ENCODE data around the gene METTL25. TPM values are rescaled to one million over a fixed set of nuclear protein-coding genes. Genes with fewer than 3 reads are reported as not detected.

METTL25 gene
- total and polyA plus RNA-seq, 10 of the 15 experiments (the other 5 are each of a cell fraction or from before 2014, with no cell fraction given), result 5.6 to 11.3 (median 8.0) TPM

DNA sequence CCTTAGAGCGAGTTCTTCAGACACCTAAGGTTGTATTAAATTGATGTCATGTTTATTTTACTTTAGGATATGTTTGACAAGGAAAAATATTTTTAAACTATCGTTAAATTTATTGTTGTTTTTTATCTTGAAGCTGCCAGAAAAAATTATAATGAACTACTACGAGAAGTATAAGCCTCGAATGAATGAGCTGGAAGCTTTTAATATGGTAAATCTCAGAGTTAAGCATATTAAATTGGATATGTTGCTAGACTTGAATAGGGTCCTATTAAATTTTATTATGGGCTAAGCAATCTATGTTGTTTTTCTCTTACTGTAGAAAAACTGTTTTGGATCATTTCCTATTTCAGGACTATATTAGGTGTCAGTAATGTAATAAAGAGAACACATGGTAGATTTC, 118.2 kb downstream of the METTL25 start:
- no peak for ATAC-seq
- Histone ChIP-seq H3K36me3 (ENCODE audit: control insufficient read depth in 2 of 2, insufficient read depth in 2 of 2, low read length in 1 of 2) (no peaks in the 10 kb centered on the region; a peak in 1 of 4 replicates), H3K79me2 (ENCODE audit: control insufficient read depth, insufficient read depth, low read length) (no peaks in the 10 kb centered on the region), H3K4me1 (ENCODE audit: control insufficient read depth, insufficient read depth, low read length) (no peaks in the 10 kb centered on the region), H3K9me3 (replicated peaks; ENCODE audit: control insufficient read depth, insufficient read depth, low read length) (peaks cover 2% of the 10 kb centered on the region; the same call in 1 of the 3 replicates), H3K27ac (ENCODE audit: control insufficient read depth, insufficient read depth) (no peak overlapping the region), H4K20me1 (ENCODE audit: control insufficient read depth, insufficient read depth) (no peaks in the 10 kb centered on the region), H3K27me3 (replicated peaks in 1 of 2; ENCODE audit: control insufficient read depth in 2 of 2, insufficient read depth in 2 of 2, low read length in 1 of 2) (no peaks in the 10 kb centered on the region), H3K9ac (ENCODE audit: control insufficient read depth, insufficient read depth, low read length) (no peak overlapping the region), H3K4me2 (ENCODE audit: control insufficient read depth, insufficient read depth) (no peak overlapping the region), H2AFZ (ENCODE audit: control insufficient read depth, low read depth, low read length) (no peak overlapping the region), H3K4me3 (no peak overlapping the region)
- BruUV-seq (replicated peaks), result no TSS peak
- in situ Hi-C loops (cut with MboI), result no loop called here
- ChIA-PET RAD21 (ENCODE audit: unreplicated experiment) (no interaction called here), SMC1A (ENCODE audit: uncharacterized antibody, unreplicated experiment) (interaction anchor here (0.5 to 1.5 kb wide), 2 partner anchors 25 to 798 kb away, joined by 3 to 5 read pairs; no protein-coding TSS in a partner anchor), POLR2A (no interaction called here), CTCF (interaction anchor here (1.0 kb wide), 1 partner anchor 119 kb away, joined by 3 read pairs; the partner anchor contains the start of genes CCDC59 and METTL25)
- intact Hi-C loops (cut with micrococcal nuclease; ENCODE audit: unreplicated experiment), result no loop called here
- DNase-seq (ENCODE audit: low read depth, low spot score), result no peak
- no peak for FAIRE-seq
- 99% methylated on average over 4 of the region's 4 CpGs for WGBS (ENCODE audit: insufficient coverage, insufficient replicate concordance, low lambda C conversion rate, missing lambda C conversion rate)
- TF ChIP-seq, protein P1, sequence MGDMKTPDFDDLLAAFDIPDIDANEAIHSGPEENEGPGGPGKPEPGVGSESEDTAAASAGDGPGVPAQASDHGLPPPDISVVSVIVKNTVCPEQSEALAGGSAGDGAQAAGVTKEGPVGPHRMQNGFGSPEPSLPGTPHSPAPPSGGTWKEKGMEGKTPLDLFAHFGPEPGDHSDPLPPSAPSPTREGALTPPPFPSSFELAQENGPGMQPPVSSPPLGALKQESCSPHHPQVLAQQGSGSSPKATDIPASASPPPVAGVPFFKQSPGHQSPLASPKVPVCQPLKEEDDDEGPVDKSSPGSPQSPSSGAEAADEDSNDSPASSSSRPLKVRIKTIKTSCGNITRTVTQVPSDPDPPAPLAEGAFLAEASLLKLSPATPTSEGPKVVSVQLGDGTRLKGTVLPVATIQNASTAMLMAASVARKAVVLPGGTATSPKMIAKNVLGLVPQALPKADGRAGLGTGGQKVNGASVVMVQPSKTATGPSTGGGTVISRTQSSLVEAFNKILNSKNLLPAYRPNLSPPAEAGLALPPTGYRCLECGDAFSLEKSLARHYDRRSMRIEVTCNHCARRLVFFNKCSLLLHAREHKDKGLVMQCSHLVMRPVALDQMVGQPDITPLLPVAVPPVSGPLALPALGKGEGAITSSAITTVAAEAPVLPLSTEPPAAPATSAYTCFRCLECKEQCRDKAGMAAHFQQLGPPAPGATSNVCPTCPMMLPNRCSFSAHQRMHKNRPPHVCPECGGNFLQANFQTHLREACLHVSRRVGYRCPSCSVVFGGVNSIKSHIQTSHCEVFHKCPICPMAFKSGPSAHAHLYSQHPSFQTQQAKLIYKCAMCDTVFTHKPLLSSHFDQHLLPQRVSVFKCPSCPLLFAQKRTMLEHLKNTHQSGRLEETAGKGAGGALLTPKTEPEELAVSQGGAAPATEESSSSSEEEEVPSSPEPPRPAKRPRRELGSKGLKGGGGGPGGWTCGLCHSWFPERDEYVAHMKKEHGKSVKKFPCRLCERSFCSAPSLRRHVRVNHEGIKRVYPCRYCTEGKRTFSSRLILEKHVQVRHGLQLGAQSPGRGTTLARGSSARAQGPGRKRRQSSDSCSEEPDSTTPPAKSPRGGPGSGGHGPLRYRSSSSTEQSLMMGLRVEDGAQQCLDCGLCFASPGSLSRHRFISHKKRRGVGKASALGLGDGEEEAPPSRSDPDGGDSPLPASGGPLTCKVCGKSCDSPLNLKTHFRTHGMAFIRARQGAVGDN (IDR thresholded peaks at IDR 0.05), result no peak
- TF ChIP-seq, protein P2, sequence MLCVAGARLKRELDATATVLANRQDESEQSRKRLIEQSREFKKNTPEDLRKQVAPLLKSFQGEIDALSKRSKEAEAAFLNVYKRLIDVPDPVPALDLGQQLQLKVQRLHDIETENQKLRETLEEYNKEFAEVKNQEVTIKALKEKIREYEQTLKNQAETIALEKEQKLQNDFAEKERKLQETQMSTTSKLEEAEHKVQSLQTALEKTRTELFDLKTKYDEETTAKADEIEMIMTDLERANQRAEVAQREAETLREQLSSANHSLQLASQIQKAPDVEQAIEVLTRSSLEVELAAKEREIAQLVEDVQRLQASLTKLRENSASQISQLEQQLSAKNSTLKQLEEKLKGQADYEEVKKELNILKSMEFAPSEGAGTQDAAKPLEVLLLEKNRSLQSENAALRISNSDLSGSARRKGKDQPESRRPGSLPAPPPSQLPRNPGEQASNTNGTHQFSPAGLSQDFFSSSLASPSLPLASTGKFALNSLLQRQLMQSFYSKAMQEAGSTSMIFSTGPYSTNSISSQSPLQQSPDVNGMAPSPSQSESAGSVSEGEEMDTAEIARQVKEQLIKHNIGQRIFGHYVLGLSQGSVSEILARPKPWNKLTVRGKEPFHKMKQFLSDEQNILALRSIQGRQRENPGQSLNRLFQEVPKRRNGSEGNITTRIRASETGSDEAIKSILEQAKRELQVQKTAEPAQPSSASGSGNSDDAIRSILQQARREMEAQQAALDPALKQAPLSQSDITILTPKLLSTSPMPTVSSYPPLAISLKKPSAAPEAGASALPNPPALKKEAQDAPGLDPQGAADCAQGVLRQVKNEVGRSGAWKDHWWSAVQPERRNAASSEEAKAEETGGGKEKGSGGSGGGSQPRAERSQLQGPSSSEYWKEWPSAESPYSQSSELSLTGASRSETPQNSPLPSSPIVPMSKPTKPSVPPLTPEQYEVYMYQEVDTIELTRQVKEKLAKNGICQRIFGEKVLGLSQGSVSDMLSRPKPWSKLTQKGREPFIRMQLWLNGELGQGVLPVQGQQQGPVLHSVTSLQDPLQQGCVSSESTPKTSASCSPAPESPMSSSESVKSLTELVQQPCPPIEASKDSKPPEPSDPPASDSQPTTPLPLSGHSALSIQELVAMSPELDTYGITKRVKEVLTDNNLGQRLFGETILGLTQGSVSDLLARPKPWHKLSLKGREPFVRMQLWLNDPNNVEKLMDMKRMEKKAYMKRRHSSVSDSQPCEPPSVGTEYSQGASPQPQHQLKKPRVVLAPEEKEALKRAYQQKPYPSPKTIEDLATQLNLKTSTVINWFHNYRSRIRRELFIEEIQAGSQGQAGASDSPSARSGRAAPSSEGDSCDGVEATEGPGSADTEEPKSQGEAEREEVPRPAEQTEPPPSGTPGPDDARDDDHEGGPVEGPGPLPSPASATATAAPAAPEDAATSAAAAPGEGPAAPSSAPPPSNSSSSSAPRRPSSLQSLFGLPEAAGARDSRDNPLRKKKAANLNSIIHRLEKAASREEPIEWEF (IDR thresholded peaks at IDR 0.05; ENCODE audit: insufficient replicate concordance, low read depth, low read length), result no peak

All from GM12878 (cell line).